GM12874 (cell line): ENCODE data around the gene ZNF140.

Source experiments
- CTCF ChIP-seq: IDR thresholded peaks from 2 replicates; pipeline ENCODE4 v1.5.1; 2011; ENCODE audit warnings: low read depth, mild to moderate bottlenecking, control low read depth, low read length, moderate library complexity; ENCODE audit not compliant: insufficient read depth

Gene ZNF140

GRCh38 chr12:133107121-133107520, 26.4 kb downstream of the ZNF140 start:
- no peak for TF ChIP-seq CTCF

- TF ChIP-seq CTCF = no peak
These were observed 27.4 kb downstream of the ZNF140 start for GRCh38 chr12:133108150-133108549.

- no peak for TF ChIP-seq CTCF
These were observed 39.9 kb downstream of the ZNF140 start for GRCh38 chr12:133120385-133121191.

- no peak for TF ChIP-seq CTCF
These were observed 44.0 kb downstream of the ZNF140 start for GRCh38 chr12:133124674-133125073.

- no peak for TF ChIP-seq CTCF
These were observed 48.8 kb downstream of the ZNF140 start for GRCh38 chr12:133129368-133130037.

- no peak for TF ChIP-seq CTCF
These were observed 49.5 kb downstream of the ZNF140 start, which contains the start of the genes ZNF10 and ZNF891 for GRCh38 chr12:133130038-133130807. Gene ZNF10, plus strand, starts transcription at chr12:133130627. Its CDS starts 13,866 bp downstream, at chr12:133144493. Gene ZNF891, minus strand, starts transcription at chr12:133130274. Its CDS starts 8,356 bp downstream, at chr12:133121918.

- no peak for TF ChIP-seq CTCF
These were observed 50.0 kb downstream of the ZNF140 start for GRCh38 chr12:133130808-133131128.
